Loucy (cell line): Measurements from ENCODE around the gene PLOD3.

ENCODE experiments used
- EZH2phosphoT487 ChIP-seq: fragments of 200-600 bp; IDR thresholded peaks from 2 replicates; pipeline ENCODE4 v1.6.1; 2018; ENCODE audit warnings: antibody characterized with exemption, mild to moderate bottlenecking, moderate library complexity, borderline replicate concordance
- TF ChIP-seq, protein P1 (sequence below): fragments of 200-600 bp; sonication (generic); conservative IDR thresholded peaks from 2 replicates; pipeline ENCODE4 v1.5.1; 2014; ENCODE audit warnings: mild to moderate bottlenecking, antibody characterized with exemption, low read length

DNA sequence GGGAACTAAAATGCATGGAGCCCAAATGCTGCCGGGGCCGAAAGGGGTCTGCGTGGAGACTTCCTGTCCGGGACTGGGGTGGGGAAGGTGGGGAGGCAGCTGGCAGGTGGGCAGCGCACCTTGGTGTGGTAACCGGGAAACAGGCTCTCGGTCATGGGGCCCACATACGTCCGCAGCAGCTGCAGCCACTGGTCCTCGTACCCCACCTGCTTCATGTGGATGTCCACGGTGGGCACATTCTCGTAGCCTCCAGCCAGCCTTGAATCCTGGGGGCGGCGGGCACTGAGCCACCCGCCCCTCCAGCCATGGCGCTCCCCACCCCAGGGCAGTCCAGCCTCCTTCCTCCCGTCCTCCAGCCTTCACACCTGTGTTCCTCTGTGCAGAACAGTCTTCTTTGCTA, 9.9 kb downstream of the PLOD3 start:
- TF ChIP-seq, protein P1, sequence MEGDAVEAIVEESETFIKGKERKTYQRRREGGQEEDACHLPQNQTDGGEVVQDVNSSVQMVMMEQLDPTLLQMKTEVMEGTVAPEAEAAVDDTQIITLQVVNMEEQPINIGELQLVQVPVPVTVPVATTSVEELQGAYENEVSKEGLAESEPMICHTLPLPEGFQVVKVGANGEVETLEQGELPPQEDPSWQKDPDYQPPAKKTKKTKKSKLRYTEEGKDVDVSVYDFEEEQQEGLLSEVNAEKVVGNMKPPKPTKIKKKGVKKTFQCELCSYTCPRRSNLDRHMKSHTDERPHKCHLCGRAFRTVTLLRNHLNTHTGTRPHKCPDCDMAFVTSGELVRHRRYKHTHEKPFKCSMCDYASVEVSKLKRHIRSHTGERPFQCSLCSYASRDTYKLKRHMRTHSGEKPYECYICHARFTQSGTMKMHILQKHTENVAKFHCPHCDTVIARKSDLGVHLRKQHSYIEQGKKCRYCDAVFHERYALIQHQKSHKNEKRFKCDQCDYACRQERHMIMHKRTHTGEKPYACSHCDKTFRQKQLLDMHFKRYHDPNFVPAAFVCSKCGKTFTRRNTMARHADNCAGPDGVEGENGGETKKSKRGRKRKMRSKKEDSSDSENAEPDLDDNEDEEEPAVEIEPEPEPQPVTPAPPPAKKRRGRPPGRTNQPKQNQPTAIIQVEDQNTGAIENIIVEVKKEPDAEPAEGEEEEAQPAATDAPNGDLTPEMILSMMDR = no peak
- TF ChIP-seq EZH2phosphoT487 = no peak
